ENCODE measurements around the gene SLC12A9. TPM values are rescaled to one million over a fixed set of nuclear protein-coding genes. Genes with fewer than 3 reads are reported as not detected.
A peak's percentile ranks its signal among the peaks of the same experiment; 100 is the strongest.

The SLC12A9 gene
- total RNA-seq, 1 donor from 2014 or later: 41.2 TPM

GRCh38 chr7:100874577-100875355, 22.3 kb downstream of the SLC12A9 start, which contains the start of gene SRRT:
Gene SRRT (plus strand): TSS chr7:100875103. CDS start chr7:100875591, 488 bp downstream.
- Mint-ChIP-seq H3K4me3 (peak within 1 kb of the TSS; percentile 98), H3K9me3 (no peaks in the 10 kb centered on the region), H3K36me3 (ENCODE audit: low read depth) (peaks cover 65% of the 10 kb centered on the region), H3K4me1 (peaks cover 50% of the 10 kb centered on the region), H3K27me3 (no peaks in the 10 kb centered on the region), H3K27ac (peak within 1 kb of the TSS; percentile 98)
- intact Hi-C loops (cut with micrococcal nuclease): loop anchor here (1.0 to 10.0 kb wide), 3 partner anchors 15 to 440 kb away; partner anchors contain the start of genes PPP1R35, SLC12A9 and UFSP1
- peak; percentile 100 for DNase-seq

- no peaks in the 10 kb centered on the region for H3K9me3 Mint-ChIP-seq
- no peaks in the 10 kb centered on the region for H3K27me3 Mint-ChIP-seq
- intact Hi-C loops (cut with micrococcal nuclease): loop anchor here (1.0 to 10.0 kb wide), 3 partner anchors 14 to 441 kb away; partner anchors contain the start of genes PPP1R35, SLC12A9 and UFSP1
- H3K36me3 Mint-ChIP-seq (ENCODE audit: low read depth): peaks cover 69% of the 10 kb centered on the region
- peak; percentile 83 for DNase-seq
- H3K4me1 Mint-ChIP-seq: peaks cover 53% of the 10 kb centered on the region
- peak overlapping the region; percentile 98 for H3K27ac Mint-ChIP-seq
- H3K4me3 Mint-ChIP-seq: peak overlapping the region; percentile 98
Measured at GRCh38 chr7:100875356-100875751, 22.8 kb downstream of the SLC12A9 start.

- Mint-ChIP-seq H3K36me3 (ENCODE audit: low read depth) (peaks cover 72% of the 10 kb centered on the region), H3K27ac (peak overlapping the region; percentile 48), H3K27me3 (no peaks in the 10 kb centered on the region), H3K4me1 (peaks cover 46% of the 10 kb centered on the region), H3K4me3 (peak overlapping the region; percentile 47), H3K9me3 (no peaks in the 10 kb centered on the region)
- intact Hi-C loops (cut with micrococcal nuclease): loop anchor here (10.0 kb wide), 1 partner anchor 443 kb away; the partner anchor contains the start of gene PPP1R35
- no peak for DNase-seq
Measured at GRCh38 chr7:100878013-100878412, 25.5 kb downstream of the SLC12A9 start.

GRCh38 chr7:100878685-100879084, 26.2 kb downstream of the SLC12A9 start:
- Mint-ChIP-seq H3K9me3 (no peaks in the 10 kb centered on the region), H3K4me3 (peak overlapping the region; percentile 54), H3K36me3 (ENCODE audit: low read depth) (peaks cover 74% of the 10 kb centered on the region), H3K27ac (peak overlapping the region; percentile 75), H3K4me1 (peaks cover 47% of the 10 kb centered on the region), H3K27me3 (no peaks in the 10 kb centered on the region)
- intact Hi-C loops (cut with micrococcal nuclease): loop anchor here (10.0 kb wide), 1 partner anchor 444 kb away; the partner anchor contains the start of gene PPP1R35
- no peak for DNase-seq

GRCh38 chr7:100879685-100880261, 27.3 kb downstream of the SLC12A9 start:
- Mint-ChIP-seq H3K4me3 (no peak overlapping the region), H3K4me1 (peaks cover 40% of the 10 kb centered on the region), H3K27ac (peak overlapping the region; percentile 39), H3K36me3 (ENCODE audit: low read depth) (peaks cover 79% of the 10 kb centered on the region), H3K9me3 (no peaks in the 10 kb centered on the region), H3K27me3 (no peaks in the 10 kb centered on the region)
- no peak for DNase-seq
- intact Hi-C loops (cut with micrococcal nuclease): loop anchor here (10.0 kb wide), 1 partner anchor 445 kb away; the partner anchor contains the start of gene PPP1R35

- peaks cover 39% of the 10 kb centered on the region for H3K4me1 Mint-ChIP-seq
Measured at GRCh38 chr7:100880645-100881044, 28.1 kb downstream of the SLC12A9 start.

GRCh38 chr7:100881136-100881535, 28.6 kb downstream of the SLC12A9 start:
- peaks cover 37% of the 10 kb centered on the region for H3K4me1 Mint-ChIP-seq
- H3K27ac Mint-ChIP-seq: peak overlapping the region; percentile 45
- intact Hi-C loops (cut with micrococcal nuclease): no loop called here

More at GRCh38 chr7:100880645-100881044, 28.1 kb downstream of the SLC12A9 start:
- no peaks in the 10 kb centered on the region for H3K9me3 Mint-ChIP-seq
- H3K4me3 Mint-ChIP-seq: no peak overlapping the region
- no peaks in the 10 kb centered on the region for H3K27me3 Mint-ChIP-seq
- peaks cover 80% of the 10 kb centered on the region for H3K36me3 Mint-ChIP-seq (ENCODE audit: low read depth)
- H3K27ac Mint-ChIP-seq: no peak overlapping the region
- intact Hi-C loops (cut with micrococcal nuclease): no loop called here
- DNase-seq: no peak

GRCh38 chr7:100882201-100882600, 29.7 kb downstream of the SLC12A9 start:
- intact Hi-C loops (cut with micrococcal nuclease): no loop called here
- H3K27me3 Mint-ChIP-seq: no peaks in the 10 kb centered on the region
- no peak for DNase-seq
- H3K4me3 Mint-ChIP-seq: no peak overlapping the region
- peaks cover 37% of the 10 kb centered on the region for H3K4me1 Mint-ChIP-seq
- no peaks in the 10 kb centered on the region for H3K9me3 Mint-ChIP-seq
- no peak overlapping the region for H3K27ac Mint-ChIP-seq
- peaks cover 83% of the 10 kb centered on the region for H3K36me3 Mint-ChIP-seq (ENCODE audit: low read depth)

More at GRCh38 chr7:100881136-100881535, 28.6 kb downstream of the SLC12A9 start:
- no peak overlapping the region for H3K4me3 Mint-ChIP-seq
- no peaks in the 10 kb centered on the region for H3K27me3 Mint-ChIP-seq
- no peaks in the 10 kb centered on the region for H3K9me3 Mint-ChIP-seq
- DNase-seq: no peak
- H3K36me3 Mint-ChIP-seq (ENCODE audit: low read depth): peaks cover 81% of the 10 kb centered on the region

GRCh38 chr7:100882785-100883526, 30.4 kb downstream of the SLC12A9 start:
- no peaks in the 10 kb centered on the region for H3K27me3 Mint-ChIP-seq
- H3K36me3 Mint-ChIP-seq (ENCODE audit: low read depth): peaks cover 85% of the 10 kb centered on the region
- no peaks in the 10 kb centered on the region for H3K9me3 Mint-ChIP-seq
- intact Hi-C loops (cut with micrococcal nuclease): no loop called here
- no peak for DNase-seq
- H3K4me1 Mint-ChIP-seq: peaks cover 43% of the 10 kb centered on the region
- no peak overlapping the region for H3K4me3 Mint-ChIP-seq
- H3K27ac Mint-ChIP-seq: peak overlapping the region; percentile 60

GRCh38 chr7:100884736-100885439, 32.4 kb downstream of the SLC12A9 start:
- H3K36me3 Mint-ChIP-seq (ENCODE audit: low read depth): peaks cover 79% of the 10 kb centered on the region
- peak overlapping the region; percentile 69 for H3K27ac Mint-ChIP-seq
- no peak for DNase-seq
- intact Hi-C loops (cut with micrococcal nuclease): no loop called here
- peaks cover 36% of the 10 kb centered on the region for H3K4me1 Mint-ChIP-seq
- no peaks in the 10 kb centered on the region for H3K27me3 Mint-ChIP-seq
- no peaks in the 10 kb centered on the region for H3K9me3 Mint-ChIP-seq
- H3K4me3 Mint-ChIP-seq: peak overlapping the region; percentile 10

GRCh38 chr7:100885440-100886141, 33.1 kb downstream of the SLC12A9 start:
- no peaks in the 10 kb centered on the region for H3K9me3 Mint-ChIP-seq
- intact Hi-C loops (cut with micrococcal nuclease): no loop called here
- peaks cover 40% of the 10 kb centered on the region for H3K4me1 Mint-ChIP-seq
- H3K36me3 Mint-ChIP-seq (ENCODE audit: low read depth): peaks cover 74% of the 10 kb centered on the region
- H3K27ac Mint-ChIP-seq: peak overlapping the region; percentile 57
- DNase-seq: no peak
- H3K4me3 Mint-ChIP-seq: peak overlapping the region; percentile 10
- peaks cover 4% of the 10 kb centered on the region for H3K27me3 Mint-ChIP-seq

- H3K4me3 Mint-ChIP-seq: peak overlapping the region; percentile 83
- peaks cover 6% of the 10 kb centered on the region for H3K27me3 Mint-ChIP-seq
- intact Hi-C loops (cut with micrococcal nuclease): no loop called here
- peaks cover 43% of the 10 kb centered on the region for H3K4me1 Mint-ChIP-seq
- peak; percentile 56 for DNase-seq
- H3K27ac Mint-ChIP-seq: peak overlapping the region; percentile 84
- H3K36me3 Mint-ChIP-seq (ENCODE audit: low read depth): peaks cover 68% of the 10 kb centered on the region
- no peaks in the 10 kb centered on the region for H3K9me3 Mint-ChIP-seq
Measured at GRCh38 chr7:100886142-100886935, 33.8 kb downstream of the SLC12A9 start.
